Epithelial cell of proximal tubule (primary cell): ENCODE data around the gene SLC25A29. TPM values are rescaled to one million over a fixed set of nuclear protein-coding genes. Genes with fewer than 3 reads are reported as not detected.

Source experiments
- DNase-seq: peaks from one replicate; pipeline ENCODE4 v3.0.0-alpha.2; 2011; ENCODE audit warnings: low read depth
- H3K4me3 ChIP-seq: 2 replicates; pipeline ENCODE4 v1.5.1; 2011; ENCODE audit warnings: low read depth, mild to moderate bottlenecking, low read length
- CTCF ChIP-seq: conservative IDR thresholded peaks from 2 replicates; pipeline ENCODE4 v1.5.1; 2012; ENCODE audit warnings: low read depth, mild to moderate bottlenecking, low read length
- total RNA-seq: library from RNA; depleted of rRNA; stranded (reverse); fragments of >200 nt; gene quantifications from 2 replicates; pipeline ENCODE4 v1.2.3, GENCODE V29; 2015

The SLC25A29 gene
- total RNA-seq, 1 donor from 2014 or later = 106 TPM

- H3K4me3 ChIP-seq = no peak overlapping the region
- no peak for DNase-seq
- no peak for TF ChIP-seq CTCF
These were observed 19.0 kb upstream of the SLC25A29 start for GRCh38 chr14:100325231-100325632.

GRCh38 chr14:100323942-100324307, 17.7 kb upstream of the SLC25A29 start:
- no peak overlapping the region for H3K4me3 ChIP-seq
- no peak for TF ChIP-seq CTCF
- no peak for DNase-seq

GRCh38 chr14:100323121-100323941, 17.1 kb upstream of the SLC25A29 start, which contains the start of gene SLC25A47:
Gene SLC25A47, plus strand, starts transcription at chr14:100323339. Its CDS starts 76 bp downstream, at chr14:100323415.
- no peak for TF ChIP-seq CTCF
- no peak for DNase-seq

GRCh38 chr14:100322138-100322957, 16.1 kb upstream of the SLC25A29 start:
- no peak for DNase-seq
- TF ChIP-seq CTCF = no peak

More at GRCh38 chr14:100323121-100323941, 17.1 kb upstream of the SLC25A29 start, which contains the start of gene SLC25A47:
- H3K4me3 ChIP-seq = no peak within 1 kb of the TSS

GRCh38 chr14:100321473-100322137, 15.4 kb upstream of the SLC25A29 start:
- no peak for TF ChIP-seq CTCF
- no peak for DNase-seq
- no peak overlapping the region for H3K4me3 ChIP-seq

More at GRCh38 chr14:100322138-100322957, 16.1 kb upstream of the SLC25A29 start:
- H3K4me3 ChIP-seq = no peak overlapping the region

- DNase-seq = no peak
- no peak for TF ChIP-seq CTCF
- no peak overlapping the region for H3K4me3 ChIP-seq
These were observed 14.1 kb upstream of the SLC25A29 start for GRCh38 chr14:100320157-100320856.
